HEK293 (cell line): ENCODE measurements around the gene CDT1.

Experiments used
- CTCF ChIA-PET: fragments of 350-600 bp; formaldehyde crosslinking; extraction: SDS; loops from one replicate; lab custom pipeline; 2021; ENCODE audit warnings: antibody characterized with exemption; lab: Yijun Ruan, JAX
- POLR2A ChIA-PET: fragments of 300-600 bp; formaldehyde crosslinking; extraction: SDS; loops from one replicate; lab custom pipeline; 2020; ENCODE audit warnings: antibody characterized with exemption, inconsistent platforms; lab: Yijun Ruan, JAX
- H3K27ac ChIP-seq: fragments of 200-500 bp; sonication (Bioruptor generic); 2 replicates; pipeline ENCODE4 v1.5.1; 2014; ENCODE audit warnings: low read depth, low read length, control low read depth, inconsistent platforms; ENCODE audit errors: extremely low read depth
- H3K36me3 ChIP-seq, 2 experiments: fragments of 200-500 bp in 1 of 2; sonication (Bioruptor generic) in 1 of 2; 1 replicate in 1 of 2; 2 replicates in 1 of 2; pipeline ENCODE4 v1.5.1; 2014 to 2017; ENCODE audit warnings: inconsistent platforms in 2 of 2, low read length in 2 of 2; ENCODE audit not compliant: control insufficient read depth in 2 of 2, insufficient read depth in 1 of 2
- H3K4me1 ChIP-seq: fragments of 200-500 bp; sonication (Bioruptor generic); 2 replicates; pipeline ENCODE4 v1.5.1; 2014; ENCODE audit warnings: mild to moderate bottlenecking, low read length, inconsistent platforms; ENCODE audit not compliant: control insufficient read depth, insufficient read depth
- H3K4me3 ChIP-seq: 2 replicates; pipeline ENCODE4 v1.5.1; 2011; ENCODE audit warnings: low read depth, mild to moderate bottlenecking, control low read depth, low read length, moderate library complexity
- H3K9me3 ChIP-seq: fragments of 200-500 bp; sonication (Bioruptor generic); 2 replicates; pipeline ENCODE4 v1.5.1; 2014; ENCODE audit warnings: low read depth, low read length, inconsistent platforms; ENCODE audit not compliant: control insufficient read depth, insufficient read depth
- BCL11B ChIP-seq: fragments of 450-650 bp; formaldehyde crosslinking; IDR thresholded peaks from 2 replicates; pipeline ENCODE4 v1.5.1; 2016; ENCODE audit warnings: low read depth, missing biosample characterization, missing genetic modification characterization
- REPIN1 ChIP-seq: fragments of 450-650 bp; formaldehyde crosslinking; IDR thresholded peaks from 2 replicates; pipeline ENCODE4 v1.5.1; 2017; ENCODE audit warnings: missing biosample characterization, missing genetic modification characterization, low read depth
- ZBTB20 ChIP-seq: fragments of 450-650 bp; formaldehyde crosslinking; IDR thresholded peaks from 2 replicates; pipeline ENCODE4 v1.5.1; 2016; ENCODE audit warnings: missing biosample characterization, missing genetic modification characterization
- ZNF10 ChIP-seq: fragments of 450-650 bp; formaldehyde crosslinking; IDR thresholded peaks from 2 replicates; pipeline ENCODE4 v1.5.1; 2017; ENCODE audit warnings: missing biosample characterization, missing genetic modification characterization
- ZNF133 ChIP-seq: fragments of 450-650 bp; formaldehyde crosslinking; IDR thresholded peaks from 2 replicates; pipeline ENCODE4 v1.5.1; 2016; ENCODE audit warnings: missing biosample characterization, missing genetic modification characterization
- ZNF184 ChIP-seq: fragments of 450-650 bp; IDR thresholded peaks from 2 replicates; pipeline ENCODE4 v1.5.1; 2018; ENCODE audit warnings: missing biosample characterization, mild to moderate bottlenecking, missing genetic modification characterization
- ZNF239 ChIP-seq: fragments of 450-650 bp; formaldehyde crosslinking; IDR thresholded peaks from 2 replicates; pipeline ENCODE4 v1.5.1; 2016; ENCODE audit warnings: missing biosample characterization, missing genetic modification characterization
- ZNF654 ChIP-seq: fragments of 450-650 bp; formaldehyde crosslinking; IDR thresholded peaks from 2 replicates; pipeline ENCODE4 v1.5.1; 2016; ENCODE audit warnings: low read depth, missing biosample characterization, missing genetic modification characterization
- ZNF664 ChIP-seq: fragments of 450-650 bp; formaldehyde crosslinking; IDR thresholded peaks from 2 replicates; pipeline ENCODE4 v1.5.1; 2016; ENCODE audit warnings: missing biosample characterization, missing genetic modification characterization
- TF ChIP-seq, protein P1 (sequence below): fragments of 450-650 bp; IDR thresholded peaks from 2 replicates; pipeline ENCODE4 v1.5.1; 2018; ENCODE audit warnings: missing biosample characterization, missing genetic modification characterization
- TF ChIP-seq, protein P2 (sequence below): fragments of 450-650 bp; formaldehyde crosslinking; IDR thresholded peaks from 2 replicates; pipeline ENCODE4 v1.5.1; 2016; ENCODE audit warnings: missing biosample characterization, missing genetic modification characterization, borderline replicate concordance
- TF ChIP-seq, protein P3 (sequence below): fragments of 450-650 bp; formaldehyde crosslinking; IDR thresholded peaks from 2 replicates; pipeline ENCODE4 v1.5.1; 2016; ENCODE audit warnings: missing biosample characterization, missing genetic modification characterization
- TF ChIP-seq, protein P4 (sequence below): fragments of 450-650 bp; formaldehyde crosslinking; IDR thresholded peaks from 2 replicates; pipeline ENCODE4 v1.5.1; 2016; ENCODE audit warnings: missing biosample characterization, missing genetic modification characterization

Gene CDT1

DNA sequence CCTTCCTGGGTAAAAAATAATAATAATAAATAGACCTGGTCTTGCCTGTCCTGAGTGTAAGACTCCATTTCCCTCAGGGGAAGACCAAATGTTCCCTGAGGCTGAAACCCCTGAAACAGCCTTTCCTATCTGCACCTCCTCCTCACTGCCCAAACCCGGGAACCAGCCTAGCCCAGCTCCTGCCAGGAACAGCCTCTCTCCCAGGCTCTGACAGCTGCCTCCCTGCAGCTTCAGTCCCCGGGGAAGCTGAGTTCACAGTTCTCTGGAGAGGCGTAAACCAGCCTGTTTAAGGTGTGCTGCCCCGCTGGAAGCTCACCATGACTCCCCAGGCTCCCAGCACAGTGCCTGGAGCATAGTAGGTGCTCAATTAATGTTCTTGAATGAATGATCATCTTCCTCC, 7.3 kb upstream of the CDT1 start:
- peaks cover 0 to 8% of the 10 kb centered on the region in 2 experiments; a peak in 1 of 3 replicates for H3K36me3 ChIP-seq
- TF ChIP-seq ZNF133 (tag by site-specific recombination) (no peak), ZBTB20 (tag by site-specific recombination) (peak; percentile 69), ZNF664 (tag by site-specific recombination) (peak; percentile 42; the same call in 1 of the 2 replicates), REPIN1 (tag by site-specific recombination) (no peak)
- H3K4me3 ChIP-seq: no peak overlapping the region
- no peaks in the 10 kb centered on the region for H3K4me1 ChIP-seq
- H3K9me3 ChIP-seq: no peaks in the 10 kb centered on the region
- ChIA-PET POLR2A (interaction anchor here (1.2 kb wide), 1 partner anchor 11 kb away, joined by 4 read pairs; the partner anchor contains the start of gene PIEZO1), CTCF (interaction anchor here (0.6 kb wide), 1 partner anchor 13 kb away, joined by 3 read pairs; no protein-coding TSS in a partner anchor)
- no peak overlapping the region for H3K27ac ChIP-seq

DNA sequence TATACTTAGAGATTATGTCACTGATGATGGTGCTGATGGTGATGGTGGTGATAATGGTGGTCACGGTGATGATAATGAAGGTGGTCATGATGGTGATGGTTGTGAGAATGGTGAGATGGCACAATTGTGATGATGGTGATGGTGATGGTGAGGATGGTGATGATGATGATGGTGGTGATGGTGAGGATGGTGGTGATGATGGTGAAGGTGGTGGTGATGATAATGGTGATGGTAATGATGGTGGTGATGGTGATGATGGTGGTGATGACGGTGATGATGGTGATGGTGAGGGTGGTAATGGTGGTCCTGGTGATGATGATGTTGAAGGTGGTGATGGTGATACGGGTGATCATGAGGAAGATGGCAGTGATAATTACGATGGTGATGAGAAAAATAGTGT, 5.5 kb upstream of the CDT1 start:
- Histone ChIP-seq H3K4me3 (no peak overlapping the region), H3K36me3 (peaks cover 0 to 10% of the 10 kb centered on the region in 2 experiments; a peak in 1 of 3 replicates), H3K9me3 (no peaks in the 10 kb centered on the region), H3K4me1 (no peaks in the 10 kb centered on the region), H3K27ac (no peak overlapping the region)
- TF ChIP-seq, protein P1, sequence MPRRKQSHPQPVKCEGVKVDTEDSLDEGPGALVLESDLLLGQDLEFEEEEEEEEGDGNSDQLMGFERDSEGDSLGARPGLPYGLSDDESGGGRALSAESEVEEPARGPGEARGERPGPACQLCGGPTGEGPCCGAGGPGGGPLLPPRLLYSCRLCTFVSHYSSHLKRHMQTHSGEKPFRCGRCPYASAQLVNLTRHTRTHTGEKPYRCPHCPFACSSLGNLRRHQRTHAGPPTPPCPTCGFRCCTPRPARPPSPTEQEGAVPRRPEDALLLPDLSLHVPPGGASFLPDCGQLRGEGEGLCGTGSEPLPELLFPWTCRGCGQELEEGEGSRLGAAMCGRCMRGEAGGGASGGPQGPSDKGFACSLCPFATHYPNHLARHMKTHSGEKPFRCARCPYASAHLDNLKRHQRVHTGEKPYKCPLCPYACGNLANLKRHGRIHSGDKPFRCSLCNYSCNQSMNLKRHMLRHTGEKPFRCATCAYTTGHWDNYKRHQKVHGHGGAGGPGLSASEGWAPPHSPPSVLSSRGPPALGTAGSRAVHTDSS: peak; percentile 99
- TF ChIP-seq ZNF239 (tag by site-specific recombination) (0 out of 2 replicates have a peak, but pooled peaks have one; percentile 39), BCL11B (tag by site-specific recombination) (no peak), ZNF10 (tag by site-specific recombination) (peak; percentile 61; the same call in 1 of the 2 replicates), ZNF184 (tag by site-specific recombination) (no peak), ZNF133 (tag by site-specific recombination) (no peak), ZNF654 (tag by site-specific recombination) (no peak)
- TF ChIP-seq, protein P2, sequence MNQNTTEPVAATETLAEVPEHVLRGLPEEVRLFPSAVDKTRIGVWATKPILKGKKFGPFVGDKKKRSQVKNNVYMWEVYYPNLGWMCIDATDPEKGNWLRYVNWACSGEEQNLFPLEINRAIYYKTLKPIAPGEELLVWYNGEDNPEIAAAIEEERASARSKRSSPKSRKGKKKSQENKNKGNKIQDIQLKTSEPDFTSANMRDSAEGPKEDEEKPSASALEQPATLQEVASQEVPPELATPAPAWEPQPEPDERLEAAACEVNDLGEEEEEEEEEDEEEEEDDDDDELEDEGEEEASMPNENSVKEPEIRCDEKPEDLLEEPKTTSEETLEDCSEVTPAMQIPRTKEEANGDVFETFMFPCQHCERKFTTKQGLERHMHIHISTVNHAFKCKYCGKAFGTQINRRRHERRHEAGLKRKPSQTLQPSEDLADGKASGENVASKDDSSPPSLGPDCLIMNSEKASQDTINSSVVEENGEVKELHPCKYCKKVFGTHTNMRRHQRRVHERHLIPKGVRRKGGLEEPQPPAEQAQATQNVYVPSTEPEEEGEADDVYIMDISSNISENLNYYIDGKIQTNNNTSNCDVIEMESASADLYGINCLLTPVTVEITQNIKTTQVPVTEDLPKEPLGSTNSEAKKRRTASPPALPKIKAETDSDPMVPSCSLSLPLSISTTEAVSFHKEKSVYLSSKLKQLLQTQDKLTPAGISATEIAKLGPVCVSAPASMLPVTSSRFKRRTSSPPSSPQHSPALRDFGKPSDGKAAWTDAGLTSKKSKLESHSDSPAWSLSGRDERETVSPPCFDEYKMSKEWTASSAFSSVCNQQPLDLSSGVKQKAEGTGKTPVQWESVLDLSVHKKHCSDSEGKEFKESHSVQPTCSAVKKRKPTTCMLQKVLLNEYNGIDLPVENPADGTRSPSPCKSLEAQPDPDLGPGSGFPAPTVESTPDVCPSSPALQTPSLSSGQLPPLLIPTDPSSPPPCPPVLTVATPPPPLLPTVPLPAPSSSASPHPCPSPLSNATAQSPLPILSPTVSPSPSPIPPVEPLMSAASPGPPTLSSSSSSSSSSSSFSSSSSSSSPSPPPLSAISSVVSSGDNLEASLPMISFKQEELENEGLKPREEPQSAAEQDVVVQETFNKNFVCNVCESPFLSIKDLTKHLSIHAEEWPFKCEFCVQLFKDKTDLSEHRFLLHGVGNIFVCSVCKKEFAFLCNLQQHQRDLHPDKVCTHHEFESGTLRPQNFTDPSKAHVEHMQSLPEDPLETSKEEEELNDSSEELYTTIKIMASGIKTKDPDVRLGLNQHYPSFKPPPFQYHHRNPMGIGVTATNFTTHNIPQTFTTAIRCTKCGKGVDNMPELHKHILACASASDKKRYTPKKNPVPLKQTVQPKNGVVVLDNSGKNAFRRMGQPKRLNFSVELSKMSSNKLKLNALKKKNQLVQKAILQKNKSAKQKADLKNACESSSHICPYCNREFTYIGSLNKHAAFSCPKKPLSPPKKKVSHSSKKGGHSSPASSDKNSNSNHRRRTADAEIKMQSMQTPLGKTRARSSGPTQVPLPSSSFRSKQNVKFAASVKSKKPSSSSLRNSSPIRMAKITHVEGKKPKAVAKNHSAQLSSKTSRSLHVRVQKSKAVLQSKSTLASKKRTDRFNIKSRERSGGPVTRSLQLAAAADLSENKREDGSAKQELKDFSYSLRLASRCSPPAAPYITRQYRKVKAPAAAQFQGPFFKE (tag by site-specific recombination): no peak
- TF ChIP-seq, protein P3, sequence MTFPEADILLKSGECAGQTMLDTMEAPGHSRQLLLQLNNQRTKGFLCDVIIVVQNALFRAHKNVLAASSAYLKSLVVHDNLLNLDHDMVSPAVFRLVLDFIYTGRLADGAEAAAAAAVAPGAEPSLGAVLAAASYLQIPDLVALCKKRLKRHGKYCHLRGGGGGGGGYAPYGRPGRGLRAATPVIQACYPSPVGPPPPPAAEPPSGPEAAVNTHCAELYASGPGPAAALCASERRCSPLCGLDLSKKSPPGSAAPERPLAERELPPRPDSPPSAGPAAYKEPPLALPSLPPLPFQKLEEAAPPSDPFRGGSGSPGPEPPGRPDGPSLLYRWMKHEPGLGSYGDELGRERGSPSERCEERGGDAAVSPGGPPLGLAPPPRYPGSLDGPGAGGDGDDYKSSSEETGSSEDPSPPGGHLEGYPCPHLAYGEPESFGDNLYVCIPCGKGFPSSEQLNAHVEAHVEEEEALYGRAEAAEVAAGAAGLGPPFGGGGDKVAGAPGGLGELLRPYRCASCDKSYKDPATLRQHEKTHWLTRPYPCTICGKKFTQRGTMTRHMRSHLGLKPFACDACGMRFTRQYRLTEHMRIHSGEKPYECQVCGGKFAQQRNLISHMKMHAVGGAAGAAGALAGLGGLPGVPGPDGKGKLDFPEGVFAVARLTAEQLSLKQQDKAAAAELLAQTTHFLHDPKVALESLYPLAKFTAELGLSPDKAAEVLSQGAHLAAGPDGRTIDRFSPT (tag by site-specific recombination): peak; percentile 26; the same call in 1 of the 2 replicates
- TF ChIP-seq, protein P4, sequence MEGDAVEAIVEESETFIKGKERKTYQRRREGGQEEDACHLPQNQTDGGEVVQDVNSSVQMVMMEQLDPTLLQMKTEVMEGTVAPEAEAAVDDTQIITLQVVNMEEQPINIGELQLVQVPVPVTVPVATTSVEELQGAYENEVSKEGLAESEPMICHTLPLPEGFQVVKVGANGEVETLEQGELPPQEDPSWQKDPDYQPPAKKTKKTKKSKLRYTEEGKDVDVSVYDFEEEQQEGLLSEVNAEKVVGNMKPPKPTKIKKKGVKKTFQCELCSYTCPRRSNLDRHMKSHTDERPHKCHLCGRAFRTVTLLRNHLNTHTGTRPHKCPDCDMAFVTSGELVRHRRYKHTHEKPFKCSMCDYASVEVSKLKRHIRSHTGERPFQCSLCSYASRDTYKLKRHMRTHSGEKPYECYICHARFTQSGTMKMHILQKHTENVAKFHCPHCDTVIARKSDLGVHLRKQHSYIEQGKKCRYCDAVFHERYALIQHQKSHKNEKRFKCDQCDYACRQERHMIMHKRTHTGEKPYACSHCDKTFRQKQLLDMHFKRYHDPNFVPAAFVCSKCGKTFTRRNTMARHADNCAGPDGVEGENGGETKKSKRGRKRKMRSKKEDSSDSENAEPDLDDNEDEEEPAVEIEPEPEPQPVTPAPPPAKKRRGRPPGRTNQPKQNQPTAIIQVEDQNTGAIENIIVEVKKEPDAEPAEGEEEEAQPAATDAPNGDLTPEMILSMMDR (tag by site-specific recombination): no peak
- CTCF ChIA-PET: interaction anchor here (3.3 kb wide), 1 partner anchor 61 kb away, joined by 18 read pairs; no protein-coding TSS in a partner anchor
- POLR2A ChIA-PET: interaction anchor here (2.0 kb wide), 1 partner anchor 13 kb away, joined by 6 read pairs; the partner anchor contains the start of gene PIEZO1
